GM18520 (cell line): ENCODE measurements around the gene MLPH.

Experiments
- ATAC-seq: cut with Tn5 transposase; IDR thresholded peaks from one replicate; pipeline ENCODE4 v1.9.1; 2021; ENCODE audit not compliant: unreplicated experiment

Gene MLPH

GRCh38 chr2:237539681-237540080, 52.6 kb downstream of the MLPH start:
- ATAC-seq = no peak

DNA sequence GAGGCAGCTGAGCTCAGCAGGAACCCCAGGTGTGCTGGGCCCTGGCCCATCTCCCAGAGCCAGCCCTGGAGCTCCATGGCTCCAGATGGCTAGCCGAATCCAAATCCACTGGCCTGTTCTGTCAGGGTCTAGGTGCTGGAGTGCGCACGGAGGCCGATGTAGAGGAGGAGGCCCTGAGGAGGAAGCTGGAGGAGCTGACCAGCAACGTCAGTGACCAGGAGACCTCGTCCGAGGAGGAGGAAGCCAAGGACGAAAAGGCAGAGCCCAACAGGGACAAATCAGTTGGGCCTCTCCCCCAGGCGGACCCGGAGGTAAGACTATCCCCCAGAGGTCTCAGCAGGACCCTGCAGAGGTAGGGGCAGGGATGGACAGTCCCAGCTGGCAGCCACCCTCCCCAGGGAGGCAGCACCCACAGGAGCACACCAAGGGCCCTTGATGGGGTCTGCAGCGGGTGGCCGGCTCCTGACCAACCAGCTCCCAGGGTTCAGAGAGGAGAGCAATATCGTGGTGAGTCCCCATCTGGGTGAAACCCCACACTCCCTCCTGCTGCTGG, 53.2 kb downstream of the MLPH start:
- no peak for ATAC-seq

DNA sequence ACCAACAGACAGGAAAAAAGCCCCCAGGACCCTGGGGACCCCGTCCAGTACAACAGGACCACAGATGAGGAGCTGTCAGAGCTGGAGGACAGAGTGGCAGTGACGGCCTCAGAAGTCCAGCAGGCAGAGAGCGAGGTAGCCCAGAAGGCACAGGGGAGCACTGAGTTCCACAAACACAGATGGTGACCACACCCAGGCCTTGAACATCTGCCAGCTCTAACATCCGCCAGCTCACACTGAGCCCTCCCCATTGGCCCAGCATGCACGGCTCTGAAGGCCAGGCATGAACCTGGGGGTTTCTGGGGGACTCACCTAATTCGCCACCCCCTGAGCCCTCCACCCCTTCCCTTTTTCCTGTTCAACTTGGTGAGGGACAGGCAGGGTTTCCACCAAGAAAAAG, 53.8 kb downstream of the MLPH start:
- ATAC-seq = no peak

DNA sequence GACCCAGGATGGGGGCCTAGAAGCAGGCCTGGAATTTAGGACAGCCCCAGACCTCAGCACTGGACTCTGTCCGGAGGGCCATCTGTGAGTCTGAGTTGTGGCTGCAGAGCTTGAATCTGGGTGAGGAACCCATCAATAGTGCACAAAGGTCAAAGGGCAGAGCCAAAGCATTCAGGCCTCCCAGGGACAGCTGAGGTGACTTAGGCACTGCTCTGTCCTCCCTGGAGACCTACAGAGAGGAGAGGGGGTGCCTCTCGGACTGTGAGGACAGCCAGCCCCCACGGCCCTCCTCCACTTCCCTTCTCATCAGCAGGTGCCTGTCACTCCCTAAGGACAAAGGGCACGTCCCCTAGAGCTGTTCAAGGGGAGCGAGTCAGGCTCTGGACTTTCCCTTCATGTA, 54.2 kb downstream of the MLPH start:
- no peak for ATAC-seq

- ATAC-seq = no peak
Observed at GRCh38 chr2:237542001-237542704, 55.1 kb downstream of the MLPH start.

- no peak for ATAC-seq
Observed at GRCh38 chr2:237546040-237546875, 59.2 kb downstream of the MLPH start.

DNA sequence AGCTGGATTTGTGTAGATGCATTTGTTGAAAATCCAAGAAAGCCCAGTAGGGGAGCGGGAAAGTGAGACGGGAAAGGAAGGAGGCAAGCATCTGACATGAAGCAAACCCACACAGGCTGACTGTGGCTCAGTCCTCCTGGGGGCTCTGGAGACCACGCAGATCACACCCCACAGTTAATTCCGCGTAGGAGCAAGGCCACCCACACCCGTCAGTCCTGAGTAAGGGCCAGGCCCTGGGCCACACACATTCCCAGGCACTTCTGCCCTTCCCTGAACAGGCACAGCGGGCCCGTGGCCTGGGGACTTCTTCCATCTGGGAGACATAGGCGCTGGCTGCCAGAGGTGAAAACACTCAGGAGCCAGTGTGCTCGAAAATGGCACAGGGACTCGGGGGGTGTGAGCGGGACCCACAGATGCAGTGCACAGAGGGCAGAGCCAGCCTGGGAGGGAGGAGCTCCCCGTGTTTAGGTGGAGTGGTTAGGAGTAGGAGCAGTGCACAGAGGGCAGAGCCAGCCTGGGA, 59.9 kb downstream of the MLPH start:
- no peak for ATAC-seq

GRCh38 chr2:237547841-237548416, 60.9 kb downstream of the MLPH start:
- ATAC-seq = no peak

GRCh38 chr2:237549216-237549615, 62.2 kb downstream of the MLPH start:
- no peak for ATAC-seq

DNA sequence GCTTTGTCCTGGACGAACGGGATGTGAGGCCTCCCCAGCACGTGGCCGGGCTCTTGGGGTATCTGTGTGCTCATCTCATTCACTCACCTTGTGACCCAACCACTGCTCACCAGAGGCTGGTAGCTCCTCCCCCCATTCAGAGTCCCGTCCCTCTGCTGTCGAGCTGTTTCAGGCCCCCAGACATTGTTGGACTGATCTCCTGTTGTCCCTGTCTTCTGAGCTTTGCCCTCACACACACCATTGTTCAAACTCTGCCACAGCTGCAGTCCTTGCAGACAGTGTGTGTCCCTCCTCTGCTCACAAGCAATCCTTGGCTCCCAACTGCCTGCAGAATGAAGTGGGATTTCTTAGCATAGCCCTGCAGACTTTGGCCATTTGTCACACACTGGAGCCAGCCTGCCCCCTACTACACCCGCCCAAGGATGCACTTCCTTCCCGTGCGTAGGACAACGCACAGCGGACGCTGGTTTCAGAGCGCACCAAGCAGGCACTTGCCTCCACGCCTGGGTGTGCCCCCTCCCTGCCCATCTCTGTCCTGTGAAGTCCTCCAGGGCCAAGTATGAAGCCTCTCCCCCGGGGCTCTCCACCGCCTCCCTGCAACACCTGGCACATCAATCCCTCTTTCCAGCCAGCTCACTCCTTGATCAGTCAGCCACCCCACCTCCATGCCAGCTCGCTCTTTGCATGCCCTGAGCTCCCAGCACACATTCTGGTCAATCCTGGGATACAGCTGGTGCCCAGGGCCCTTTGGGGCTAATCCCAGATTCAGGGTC, 62.8 kb downstream of the MLPH start:
- ATAC-seq = no peak

DNA sequence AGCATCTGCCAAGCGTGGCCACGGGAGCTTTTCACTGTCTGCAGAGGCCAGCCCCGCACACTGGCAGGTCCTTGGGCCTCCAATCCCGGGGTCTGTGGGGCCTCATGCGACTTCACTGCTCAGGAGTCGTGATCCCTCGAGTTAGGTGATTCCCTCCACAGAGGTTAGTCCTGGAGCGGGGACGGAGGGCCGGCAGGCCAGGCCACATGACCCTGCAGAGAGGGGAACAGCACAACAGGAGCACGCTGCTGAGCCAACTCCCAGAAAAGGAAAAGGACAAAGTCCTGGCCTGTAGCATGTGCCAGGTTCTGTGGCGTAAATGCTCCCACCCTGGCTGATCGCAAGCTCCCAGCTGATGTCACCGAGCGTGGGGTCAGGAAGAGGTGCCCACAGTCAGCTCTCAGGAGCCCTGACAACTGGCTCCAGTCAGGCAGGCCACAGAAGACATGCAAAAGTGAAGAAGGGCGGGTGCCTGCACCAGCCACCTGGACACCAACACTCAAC, 64.1 kb downstream of the MLPH start:
- ATAC-seq = no peak

- ATAC-seq = no peak
Observed at GRCh38 chr2:237552908-237553307, 65.9 kb downstream of the MLPH start.

DNA sequence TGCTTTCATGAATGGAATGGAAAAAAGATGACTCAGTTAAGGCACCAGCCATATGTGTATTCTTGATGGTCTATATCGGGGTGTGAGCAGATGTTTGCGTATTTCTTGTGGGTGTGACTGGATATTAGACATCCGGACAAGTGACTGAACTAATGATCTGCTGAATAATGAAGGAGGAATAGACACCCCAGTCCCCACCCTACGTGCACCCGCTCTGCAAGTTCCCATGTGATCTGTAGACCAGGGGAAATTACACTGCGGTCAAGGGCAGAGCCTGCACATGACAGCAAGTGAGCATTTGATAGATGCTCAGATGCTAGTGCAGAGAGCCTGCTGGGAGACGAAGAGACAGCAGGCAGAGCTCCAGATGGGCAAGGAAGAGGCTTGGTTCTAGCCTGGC, 66.9 kb downstream of the MLPH start:
- ATAC-seq = no peak

GRCh38 chr2:237555560-237555959, 68.5 kb downstream of the MLPH start:
- ATAC-seq = no peak

- peak; percentile 83 for ATAC-seq
Observed at GRCh38 chr2:237556773-237557632, 70.0 kb downstream of the MLPH start.

- ATAC-seq = no peak
Observed at GRCh38 chr2:237557633-237558015, 70.6 kb downstream of the MLPH start.

GRCh38 chr2:237558961-237559641, 72.0 kb downstream of the MLPH start:
- ATAC-seq = no peak

- no peak for ATAC-seq
Observed at GRCh38 chr2:237561221-237561620, 74.2 kb downstream of the MLPH start.

DNA sequence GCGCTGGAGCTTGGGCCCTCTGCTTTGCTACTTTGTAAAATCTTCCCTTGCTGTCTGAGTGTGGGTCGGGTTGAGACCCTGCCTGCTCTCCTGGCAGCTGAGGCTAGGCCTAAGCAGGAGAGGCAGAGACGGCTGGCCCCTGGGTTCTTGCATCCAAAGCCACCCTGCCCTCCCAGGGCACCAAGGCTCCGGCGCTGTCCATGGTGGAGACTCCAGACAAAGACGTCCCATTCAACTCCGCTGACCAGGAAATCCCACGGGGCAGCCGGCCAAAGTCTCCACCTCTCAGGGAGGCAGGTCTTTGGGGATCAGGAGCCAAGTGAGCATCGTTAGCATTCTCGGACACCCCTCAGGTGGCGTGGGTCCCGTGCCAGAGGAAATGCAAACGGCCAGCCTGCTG, 76.8 kb downstream of the MLPH start:
- ATAC-seq = no peak
